ENCODE results near the gene NAXE. TPM values are rescaled to one million over a fixed set of nuclear protein-coding genes. Genes with fewer than 3 reads are reported as not detected.

The NAXE gene
- total RNA-seq, 1 donor from 2014 or later, result 108 TPM

- Mint-ChIP-seq H3K27me3 (no peaks in the 10 kb centered on the region), H3K36me3 (ENCODE audit: insufficient read depth) (peaks cover 9% of the 10 kb centered on the region), H3K4me1 (ENCODE audit: low read depth) (peaks cover 8% of the 10 kb centered on the region), H3K27ac (no peak overlapping the region), H3K4me3 (ENCODE audit: low read depth) (no peak overlapping the region), H3K9me3 (ENCODE audit: low read depth) (no peaks in the 10 kb centered on the region)
- no peak for DNase-seq (ENCODE audit: low spot score, unreplicated experiment)
- TF ChIP-seq CTCF (IDR thresholded peaks at IDR 0.05; ENCODE audit: unreplicated experiment), result no peak
Observed at GRCh38 chr1:156566436-156566835, 25.1 kb upstream of the NAXE start.

- H3K27me3 Mint-ChIP-seq, result peaks cover 16% of the 10 kb centered on the region
- no peak for DNase-seq (ENCODE audit: low spot score, unreplicated experiment)
- H3K9me3 Mint-ChIP-seq (ENCODE audit: low read depth), result no peaks in the 10 kb centered on the region
- peaks cover 17% of the 10 kb centered on the region for H3K4me1 Mint-ChIP-seq (ENCODE audit: low read depth)
- peak overlapping the region; percentile 94 for H3K4me3 Mint-ChIP-seq (ENCODE audit: low read depth)
- H3K36me3 Mint-ChIP-seq (ENCODE audit: insufficient read depth), result peaks cover 8% of the 10 kb centered on the region
- no peak for TF ChIP-seq CTCF (IDR thresholded peaks at IDR 0.05; ENCODE audit: unreplicated experiment)
- peak overlapping the region; percentile 90 for H3K27ac Mint-ChIP-seq
Observed at GRCh38 chr1:156571261-156571852, 20.2 kb upstream of the NAXE start.

GRCh38 chr1:156571919-156572662 lies 19.5 kb upstream of the NAXE start, which contains the start of gene IQGAP3:
Gene IQGAP3 (minus strand): TSS chr1:156572565. CDS start chr1:156572529, 36 bp downstream.
- Mint-ChIP-seq H3K4me1 (ENCODE audit: low read depth) (peaks cover 17% of the 10 kb centered on the region), H3K27ac (peak within 1 kb of the TSS; percentile 73), H3K36me3 (ENCODE audit: insufficient read depth) (peaks cover 8% of the 10 kb centered on the region), H3K4me3 (ENCODE audit: low read depth) (peak within 1 kb of the TSS; percentile 94), H3K9me3 (ENCODE audit: low read depth) (no peaks in the 10 kb centered on the region), H3K27me3 (peaks cover 16% of the 10 kb centered on the region)
- TF ChIP-seq CTCF (IDR thresholded peaks at IDR 0.05; ENCODE audit: unreplicated experiment), result no peak
- peak; percentile 77 for DNase-seq (ENCODE audit: low spot score, unreplicated experiment)

- no peak overlapping the region for H3K27ac Mint-ChIP-seq
- no peak for TF ChIP-seq CTCF (IDR thresholded peaks at IDR 0.05; ENCODE audit: unreplicated experiment)
- peak overlapping the region; percentile 94 for H3K4me3 Mint-ChIP-seq (ENCODE audit: low read depth)
- H3K9me3 Mint-ChIP-seq (ENCODE audit: low read depth), result no peaks in the 10 kb centered on the region
- peaks cover 16% of the 10 kb centered on the region for H3K27me3 Mint-ChIP-seq
- H3K36me3 Mint-ChIP-seq (ENCODE audit: insufficient read depth), result peaks cover 8% of the 10 kb centered on the region
- H3K4me1 Mint-ChIP-seq (ENCODE audit: low read depth), result peaks cover 17% of the 10 kb centered on the region
- DNase-seq (ENCODE audit: low spot score, unreplicated experiment), result no peak
Observed at GRCh38 chr1:156572663-156573018, 18.9 kb upstream of the NAXE start.

- Mint-ChIP-seq H3K27me3 (peaks cover 16% of the 10 kb centered on the region), H3K4me3 (ENCODE audit: low read depth) (no peak overlapping the region), H3K4me1 (ENCODE audit: low read depth) (peaks cover 21% of the 10 kb centered on the region), H3K36me3 (ENCODE audit: insufficient read depth) (peaks cover 5% of the 10 kb centered on the region), H3K27ac (no peak overlapping the region), H3K9me3 (ENCODE audit: low read depth) (no peaks in the 10 kb centered on the region)
- no peak for TF ChIP-seq CTCF (IDR thresholded peaks at IDR 0.05; ENCODE audit: unreplicated experiment)
- no peak for DNase-seq (ENCODE audit: low spot score, unreplicated experiment)
Observed at GRCh38 chr1:156574039-156574633, 17.4 kb upstream of the NAXE start.
